Measurements from ENCODE around the gene RIF1. TPM values are rescaled to one million over a fixed set of nuclear protein-coding genes. Genes with fewer than 3 reads are reported as not detected.

Gene RIF1
- total RNA-seq, 3 donors from 2014 or later (not counting 1 experiment from before 2014, with no cell fraction given): 37.0 to 52.0 (median 39.3) TPM

GRCh38 chr2:151422917-151423439, 13.3 kb downstream of the RIF1 start:
- DNase-seq (no peak), ATAC-seq (no peak)
- TF ChIP-seq, protein P1, sequence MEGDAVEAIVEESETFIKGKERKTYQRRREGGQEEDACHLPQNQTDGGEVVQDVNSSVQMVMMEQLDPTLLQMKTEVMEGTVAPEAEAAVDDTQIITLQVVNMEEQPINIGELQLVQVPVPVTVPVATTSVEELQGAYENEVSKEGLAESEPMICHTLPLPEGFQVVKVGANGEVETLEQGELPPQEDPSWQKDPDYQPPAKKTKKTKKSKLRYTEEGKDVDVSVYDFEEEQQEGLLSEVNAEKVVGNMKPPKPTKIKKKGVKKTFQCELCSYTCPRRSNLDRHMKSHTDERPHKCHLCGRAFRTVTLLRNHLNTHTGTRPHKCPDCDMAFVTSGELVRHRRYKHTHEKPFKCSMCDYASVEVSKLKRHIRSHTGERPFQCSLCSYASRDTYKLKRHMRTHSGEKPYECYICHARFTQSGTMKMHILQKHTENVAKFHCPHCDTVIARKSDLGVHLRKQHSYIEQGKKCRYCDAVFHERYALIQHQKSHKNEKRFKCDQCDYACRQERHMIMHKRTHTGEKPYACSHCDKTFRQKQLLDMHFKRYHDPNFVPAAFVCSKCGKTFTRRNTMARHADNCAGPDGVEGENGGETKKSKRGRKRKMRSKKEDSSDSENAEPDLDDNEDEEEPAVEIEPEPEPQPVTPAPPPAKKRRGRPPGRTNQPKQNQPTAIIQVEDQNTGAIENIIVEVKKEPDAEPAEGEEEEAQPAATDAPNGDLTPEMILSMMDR (IDR thresholded peaks at IDR 0.05): no peak
- Mint-ChIP-seq H3K27me3 (ENCODE audit: low read depth in 2 of 2) (no peaks in the 10 kb centered on the region), H3K36me3 (peaks cover 23% of the 10 kb centered on the region), H3K27ac (peak overlapping the region; percentile 27 to 80), H3K4me3 (no peak overlapping the region), H3K9me3 (no peaks in the 10 kb centered on the region), H3K4me1 (peaks cover 26 to 27% of the 10 kb centered on the region in 2 donors)
- no peaks in the 10 kb centered on the region for H3K9me3 ChIP-seq (ENCODE audit: control insufficient read depth, insufficient read depth, low read length)
- H3K27ac ChIP-seq (ENCODE audit: low read length): no peak overlapping the region
- H3K36me3 ChIP-seq (ENCODE audit: control insufficient read depth, insufficient read depth, low read length): peaks cover 48% of the 10 kb centered on the region
- no peaks in the 10 kb centered on the region for H3K4me1 ChIP-seq (ENCODE audit: control insufficient read depth, insufficient read depth, low read length)
- WGBS (ENCODE audit: insufficient coverage): 77% methylated on average over 3 of the region's 3 CpGs
- intact Hi-C loops (cut with micrococcal nuclease): no loop called here
- H3K27me3 ChIP-seq (ENCODE audit: control insufficient read depth, insufficient read depth, low read length): no peaks in the 10 kb centered on the region
- no peak overlapping the region for H3K4me3 ChIP-seq (ENCODE audit: low read length)

DNA sequence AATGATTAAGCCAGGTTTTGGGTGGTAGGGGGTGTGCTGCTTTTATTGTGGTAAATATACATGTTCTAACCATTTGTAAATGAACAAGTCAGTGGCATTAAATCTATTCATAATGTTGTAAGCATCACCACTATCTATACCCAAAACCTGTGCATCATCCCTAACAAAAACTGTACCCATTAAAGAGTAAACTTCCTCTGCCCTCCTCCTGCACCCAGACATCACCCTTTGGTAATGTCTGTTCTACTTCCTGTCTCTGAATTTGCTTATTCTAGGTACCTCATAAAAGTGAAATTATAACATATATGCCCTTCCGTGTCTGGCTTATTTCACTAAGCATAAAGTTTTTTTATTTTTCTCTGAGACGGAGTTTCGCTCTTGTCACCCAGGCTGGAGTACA, 14.1 kb downstream of the RIF1 start:
- TF ChIP-seq, protein P1 (IDR thresholded peaks at IDR 0.05): no peak

GRCh38 chr2:151437630-151438029, 27.9 kb downstream of the RIF1 start:
- peak in 1 of 2 donors; percentile 58 for DNase-seq
- H3K27me3 Mint-ChIP-seq (ENCODE audit: low read depth in 2 of 2): no peaks in the 10 kb centered on the region

More for the DNA sequence above, 14.1 kb downstream of the RIF1 start:
- Histone ChIP-seq H3K4me1 (ENCODE audit: control insufficient read depth, insufficient read depth, low read length) (no peaks in the 10 kb centered on the region), H3K36me3 (ENCODE audit: control insufficient read depth, insufficient read depth, low read length) (peaks cover 46% of the 10 kb centered on the region), H3K9me3 (ENCODE audit: control insufficient read depth, insufficient read depth, low read length) (no peaks in the 10 kb centered on the region), H3K27me3 (ENCODE audit: control insufficient read depth, insufficient read depth, low read length) (no peaks in the 10 kb centered on the region), H3K4me3 (ENCODE audit: low read length) (no peak overlapping the region), H3K27ac (ENCODE audit: low read length) (no peak overlapping the region)
- peak in 1 of 2 donors; percentile 68 for DNase-seq
- no peak overlapping the region for H3K4me3 Mint-ChIP-seq
- WGBS (ENCODE audit: insufficient coverage): 85% methylated on average over 3 of the region's 3 CpGs
- intact Hi-C loops (cut with micrococcal nuclease): no loop called here
- ATAC-seq: peak in 2 of 3 donors; percentile 29 to 58
- H3K36me3 Mint-ChIP-seq: peaks cover 23% of the 10 kb centered on the region
- H3K9me3 Mint-ChIP-seq: no peaks in the 10 kb centered on the region
- H3K27me3 Mint-ChIP-seq (ENCODE audit: low read depth in 2 of 2): no peaks in the 10 kb centered on the region
- peak overlapping the region; percentile 27 to 80 for H3K27ac Mint-ChIP-seq
- H3K4me1 Mint-ChIP-seq: peaks cover 26 to 32% of the 10 kb centered on the region in 2 donors

More at GRCh38 chr2:151437630-151438029, 27.9 kb downstream of the RIF1 start:
- H3K36me3 Mint-ChIP-seq: peaks cover 10% of the 10 kb centered on the region
- WGBS (ENCODE audit: insufficient coverage): 14% methylated on average over 2 of the region's 3 CpGs
- TF ChIP-seq, protein P1 (IDR thresholded peaks at IDR 0.05): peak; percentile 89
- ATAC-seq: peak; percentile 38 to 67 (median 59)
- no peaks in the 10 kb centered on the region for H3K9me3 Mint-ChIP-seq
- intact Hi-C loops (cut with micrococcal nuclease): loop anchor here (2.0 kb wide), 1 partner anchor 1841 kb away; no protein-coding TSS in a partner anchor
- Histone ChIP-seq H3K27me3 (ENCODE audit: control insufficient read depth, insufficient read depth, low read length) (no peaks in the 10 kb centered on the region), H3K4me3 (ENCODE audit: low read length) (no peak overlapping the region), H3K27ac (ENCODE audit: low read length) (no peak overlapping the region), H3K4me1 (ENCODE audit: control insufficient read depth, insufficient read depth, low read length) (no peaks in the 10 kb centered on the region), H3K9me3 (ENCODE audit: control insufficient read depth, insufficient read depth, low read length) (no peaks in the 10 kb centered on the region), H3K36me3 (ENCODE audit: control insufficient read depth, insufficient read depth, low read length) (peaks cover 69% of the 10 kb centered on the region)
- H3K4me3 Mint-ChIP-seq: no peak overlapping the region
- H3K27ac Mint-ChIP-seq: peak overlapping the region; percentile 59 to 74
- no peaks in the 10 kb centered on the region for H3K4me1 Mint-ChIP-seq

Data from natural killer cell (primary cell).